H9 (cell line): ENCODE data around the gene E4F1. TPM values are rescaled to one million over a fixed set of nuclear protein-coding genes. Genes with fewer than 3 reads are reported as not detected.

Experiments used
- DNase-seq: peaks from one replicate; pipeline ENCODE4 v3.0.0-alpha.2; 2017
- H2AFZ ChIP-seq: one replicate; pipeline ENCODE4 v1.6.1; 2013; ENCODE audit warnings: mild to moderate bottlenecking, low read length, control low read depth, moderate library complexity
- H2AK5ac ChIP-seq: 2 replicates; pipeline ENCODE4 v1.6.1; 2013; ENCODE audit warnings: low read length, control low read depth, mixed read lengths; ENCODE audit not compliant: insufficient read length
- H2BK120ac ChIP-seq: one replicate; pipeline ENCODE4 v1.6.1; 2013; ENCODE audit warnings: low read depth, mild to moderate bottlenecking, low read length, control low read depth, inconsistent platforms; ENCODE audit not compliant: poor library complexity, severe bottlenecking
- H2BK12ac ChIP-seq: 2 replicates; pipeline ENCODE4 v1.6.1; 2013; ENCODE audit warnings: low read length, control low read depth, mixed read lengths, low read depth; ENCODE audit not compliant: insufficient read length
- H2BK15ac ChIP-seq: 2 replicates; pipeline ENCODE4 v1.6.1; 2013; ENCODE audit warnings: low read depth, low read length, control low read depth
- H2BK20ac ChIP-seq: one replicate; pipeline ENCODE4 v1.6.1; 2013; ENCODE audit warnings: low read depth, mild to moderate bottlenecking, low read length, control low read depth, inconsistent platforms; ENCODE audit not compliant: poor library complexity, severe bottlenecking
- H2BK5ac ChIP-seq: 2 replicates; pipeline ENCODE4 v1.6.1; 2013; ENCODE audit warnings: low read length, control low read depth, mixed read lengths; ENCODE audit not compliant: insufficient read length
- H3K14ac ChIP-seq: 2 replicates; pipeline ENCODE4 v1.6.1; 2013; ENCODE audit warnings: low read length, control low read depth; ENCODE audit not compliant: insufficient read depth
- H3K18ac ChIP-seq: 2 replicates; pipeline ENCODE4 v1.6.1; 2013; ENCODE audit warnings: low read depth, mild to moderate bottlenecking, mixed read lengths, low read length, control low read depth; ENCODE audit not compliant: insufficient read length
- H3K23ac ChIP-seq: 2 replicates; pipeline ENCODE4 v1.6.1; 2013; ENCODE audit warnings: low read length, control low read depth, mixed read lengths, low read depth; ENCODE audit not compliant: insufficient read length
- H3K23me2 ChIP-seq: 2 replicates; pipeline ENCODE4 v1.6.1; 2013; ENCODE audit warnings: low read depth, mild to moderate bottlenecking, mixed read lengths, low read length, control low read depth; ENCODE audit not compliant: insufficient read length, poor library complexity, severe bottlenecking
- H3K27ac ChIP-seq: 2 replicates; pipeline ENCODE4 v1.5.1; 2013; ENCODE audit warnings: low read length, control low read depth, mixed read lengths, low read depth; ENCODE audit not compliant: insufficient read length
- H3K27me3 ChIP-seq: 2 replicates; pipeline ENCODE4 v1.6.1; 2013; ENCODE audit warnings: low read length, control low read depth, inconsistent platforms; ENCODE audit not compliant: insufficient read depth
- H3K4ac ChIP-seq: 2 replicates; pipeline ENCODE4 v1.6.1; 2013; ENCODE audit warnings: low read depth, mild to moderate bottlenecking, control low read depth, inconsistent platforms, low read length, moderate library complexity
- H3K4me1 ChIP-seq: 2 replicates; pipeline ENCODE4 v1.6.1; 2013; ENCODE audit warnings: low read length, control low read depth, inconsistent platforms; ENCODE audit not compliant: insufficient read depth
- H3K4me2 ChIP-seq: 2 replicates; pipeline ENCODE4 v1.6.1; 2013; ENCODE audit warnings: low read length, control low read depth, mixed read lengths; ENCODE audit not compliant: insufficient read length, insufficient read depth
- H3K56ac ChIP-seq: 2 replicates; pipeline ENCODE4 v1.6.1; 2013; ENCODE audit warnings: low read depth, mild to moderate bottlenecking, mixed read lengths, low read length, control low read depth; ENCODE audit not compliant: insufficient read length
- H3K79me1 ChIP-seq: 2 replicates; pipeline ENCODE4 v1.6.1; 2013; ENCODE audit warnings: low read depth, mild to moderate bottlenecking, moderate library complexity, low read length, control low read depth, inconsistent platforms; ENCODE audit not compliant: insufficient read depth, poor library complexity, severe bottlenecking
- H3K79me2 ChIP-seq: 2 replicates; pipeline ENCODE4 v1.6.1; 2013; ENCODE audit warnings: low read length, control low read depth, inconsistent platforms; ENCODE audit not compliant: insufficient read depth
- H3K9ac ChIP-seq: 2 replicates; pipeline ENCODE4 v1.6.1; 2013; ENCODE audit warnings: low read length, control low read depth, mixed read lengths; ENCODE audit not compliant: insufficient read length; ENCODE audit errors: extremely low read depth
- H3K9me3 ChIP-seq: one replicate; pipeline ENCODE4 v1.6.1; 2013; ENCODE audit warnings: low read depth, low read length, inconsistent platforms; ENCODE audit not compliant: control insufficient read depth
- H3T11ph ChIP-seq: one replicate; pipeline ENCODE4 v1.6.1; 2013; ENCODE audit warnings: mild to moderate bottlenecking, low read length, control low read depth, inconsistent platforms
- H4K20me1 ChIP-seq: one replicate; pipeline ENCODE4 v1.6.1; 2013; ENCODE audit not compliant: control insufficient read depth, insufficient read length, insufficient read depth
- H4K5ac ChIP-seq: 2 replicates; pipeline ENCODE4 v1.6.1; 2013; ENCODE audit warnings: low read depth, mild to moderate bottlenecking, mixed read lengths, low read length, control low read depth; ENCODE audit not compliant: insufficient read length
- H4K8ac ChIP-seq: replicated peaks from 2 replicates; pipeline ENCODE4 v1.6.1; 2013; ENCODE audit warnings: low read length, control low read depth, mixed read lengths, low read depth; ENCODE audit not compliant: insufficient read length
- H4K91ac ChIP-seq: 2 replicates; pipeline ENCODE4 v1.6.1; 2013; ENCODE audit warnings: low read depth, mild to moderate bottlenecking, moderate library complexity, mixed read lengths, low read length, control low read depth; ENCODE audit not compliant: insufficient read length
- H3K27ac Mint-ChIP-seq, 3 experiments: 2 replicates in 2 of 3; 3 replicates in 1 of 3; pipeline ENCODE4 v1.8.0; 2020 to 2021; ENCODE audit warnings: mixed read lengths in 3 of 3, mild to moderate bottlenecking in 1 of 3, moderate library complexity in 1 of 3
- H3K27me3 Mint-ChIP-seq: 2 replicates; pipeline ENCODE4 v1.8.0; 2021; ENCODE audit warnings: low read depth, mild to moderate bottlenecking, moderate library complexity, mixed read lengths
- H3K36me3 Mint-ChIP-seq, 3 experiments: 2 replicates in 2 of 3; 3 replicates in 1 of 3; pipeline ENCODE4 v1.8.0; 2020 to 2021; ENCODE audit warnings: low read depth in 3 of 3, mixed read lengths in 3 of 3; ENCODE audit not compliant: insufficient read depth in 1 of 3
- H3K4me1 Mint-ChIP-seq, 2 experiments: 2 replicates each; pipeline ENCODE4 v1.8.0; 2020; ENCODE audit warnings: mixed read lengths in 2 of 2
- H3K4me3 Mint-ChIP-seq, 2 experiments: 2 replicates in 1 of 2; 3 replicates in 1 of 2; pipeline ENCODE4 v1.8.0; 2020 to 2021; ENCODE audit warnings: mild to moderate bottlenecking in 2 of 2, mixed read lengths in 2 of 2, moderate library complexity in 1 of 2
- H3K9me3 Mint-ChIP-seq, 2 experiments: 2 replicates in 1 of 2; 3 replicates in 1 of 2; pipeline ENCODE4 v1.8.0; 2020; ENCODE audit warnings: mild to moderate bottlenecking in 2 of 2, mixed read lengths in 2 of 2, moderate library complexity in 1 of 2
- WGBS: extraction: QIAGEN DNeasy Blood & Tissue Kit; methylation state at CpG from one replicate; pipeline ENCODE4 v1.1.7; 2013; ENCODE audit warnings: missing lambda C conversion rate, low lambda C conversion rate, mixed read lengths; ENCODE audit not compliant: insufficient read length; ENCODE audit errors: extremely low coverage; 5-methylcytosine and 5-hydroxymethylcytosine counted together
- total RNA-seq: library from RNA; stranded (reverse); gene quantifications from 2 replicates; pipeline ENCODE4 v1.2.1, GENCODE V29; 2021
- TF ChIP-seq, protein P1 (sequence below): fragments of 200-600 bp; sonication (generic); conservative IDR thresholded peaks from 3 replicates; pipeline ENCODE4 v1.8.0; 2021; ENCODE audit warnings: antibody characterized with exemption, mild to moderate bottlenecking

E4F1 gene
- total RNA-seq, 1 experiment from 2014 or later: 35.9 TPM

DNA sequence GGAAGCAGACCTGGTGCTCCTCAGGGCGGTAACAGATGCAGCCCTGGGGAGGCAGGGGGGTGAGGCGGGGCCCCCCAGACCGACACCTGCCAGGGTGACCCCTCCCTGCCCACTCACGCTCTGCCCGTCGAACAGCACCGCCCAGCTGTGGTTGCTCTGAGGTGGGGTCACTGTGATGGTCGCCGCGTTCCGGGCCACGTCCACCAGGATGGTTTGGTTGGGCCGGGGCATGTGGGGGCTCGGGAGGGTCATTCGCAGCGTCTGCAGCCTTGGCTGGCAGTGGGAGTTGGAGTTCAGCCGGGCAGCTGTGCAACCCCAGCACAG lies 13.4 kb upstream of the E4F1 start:
- Mint-ChIP-seq H3K27ac (no peak overlapping the region), H3K9me3 (no peaks in the 10 kb centered on the region), H3K27me3 (no peaks in the 10 kb centered on the region; the same call in 1 of the 2 replicates), H3K4me1 (peaks cover 15 to 19% of the 10 kb centered on the region in 2 experiments), H3K36me3 (peaks cover 17 to 48% (median 46%) of the 10 kb centered on the region in 3 experiments; a peak in 6 of 7 replicates), H3K4me3 (no peak overlapping the region)
- Histone ChIP-seq H2AFZ (no peak overlapping the region), H4K91ac (no peak overlapping the region), H3K9ac (no peak overlapping the region), H2BK120ac (no peak overlapping the region), H4K5ac (no peak overlapping the region), H3K4me1 (no peaks in the 10 kb centered on the region; the same call in 1 of the 2 replicates), H3K18ac (no peak overlapping the region), H3K23ac (no peak overlapping the region), H3K79me1 (peaks cover 6% of the 10 kb centered on the region), H3K4me2 (no peak overlapping the region), H3K4ac (no peak overlapping the region), H3K9me3 (no peaks in the 10 kb centered on the region), H2BK15ac (no peak overlapping the region), H3K27me3 (no peaks in the 10 kb centered on the region), H3T11ph (no peak overlapping the region), H4K8ac (no peak overlapping the region), H4K20me1 (no peaks in the 10 kb centered on the region), H2AK5ac (no peak overlapping the region), H2BK12ac (no peak overlapping the region), H2BK20ac (no peak overlapping the region), H3K23me2 (peaks cover 16% of the 10 kb centered on the region), H2BK5ac (no peak overlapping the region), H3K14ac (no peak overlapping the region), H3K79me2 (peaks cover 6% of the 10 kb centered on the region; the same call in 1 of the 2 replicates), H3K56ac (no peak overlapping the region), H3K27ac (no peak overlapping the region)
- no CpG with 5 or more reads among the region's 17 CpGs for WGBS
- TF ChIP-seq, protein P1, sequence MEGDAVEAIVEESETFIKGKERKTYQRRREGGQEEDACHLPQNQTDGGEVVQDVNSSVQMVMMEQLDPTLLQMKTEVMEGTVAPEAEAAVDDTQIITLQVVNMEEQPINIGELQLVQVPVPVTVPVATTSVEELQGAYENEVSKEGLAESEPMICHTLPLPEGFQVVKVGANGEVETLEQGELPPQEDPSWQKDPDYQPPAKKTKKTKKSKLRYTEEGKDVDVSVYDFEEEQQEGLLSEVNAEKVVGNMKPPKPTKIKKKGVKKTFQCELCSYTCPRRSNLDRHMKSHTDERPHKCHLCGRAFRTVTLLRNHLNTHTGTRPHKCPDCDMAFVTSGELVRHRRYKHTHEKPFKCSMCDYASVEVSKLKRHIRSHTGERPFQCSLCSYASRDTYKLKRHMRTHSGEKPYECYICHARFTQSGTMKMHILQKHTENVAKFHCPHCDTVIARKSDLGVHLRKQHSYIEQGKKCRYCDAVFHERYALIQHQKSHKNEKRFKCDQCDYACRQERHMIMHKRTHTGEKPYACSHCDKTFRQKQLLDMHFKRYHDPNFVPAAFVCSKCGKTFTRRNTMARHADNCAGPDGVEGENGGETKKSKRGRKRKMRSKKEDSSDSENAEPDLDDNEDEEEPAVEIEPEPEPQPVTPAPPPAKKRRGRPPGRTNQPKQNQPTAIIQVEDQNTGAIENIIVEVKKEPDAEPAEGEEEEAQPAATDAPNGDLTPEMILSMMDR: no peak
- DNase-seq: no peak
